ENCODE results near the gene LAD1. TPM values are rescaled to one million over a fixed set of nuclear protein-coding genes. Genes with fewer than 3 reads are reported as not detected.

Gene LAD1
- total RNA-seq, 1 experiment from 2014 or later = 30.1 TPM

DNA sequence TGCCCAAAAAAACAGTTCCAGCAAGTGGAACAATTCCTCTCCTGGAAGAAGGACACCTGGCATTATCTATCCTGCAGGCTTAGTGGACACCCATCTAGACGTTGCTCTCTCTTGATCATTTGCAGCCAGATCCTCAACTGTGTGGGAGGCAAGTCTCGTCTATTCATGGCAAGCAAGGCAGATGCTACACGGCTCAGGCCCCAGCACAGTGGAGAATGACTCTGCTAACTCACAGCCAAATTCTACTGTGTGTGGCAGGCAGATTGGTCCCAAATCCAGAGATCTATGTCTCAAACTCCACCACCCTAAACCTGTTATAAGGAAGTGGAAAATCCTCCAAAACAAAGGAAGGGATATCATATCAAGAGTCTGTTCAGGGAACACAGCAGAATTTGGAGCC lies 28.6 kb downstream of the LAD1 start:
- Histone ChIP-seq H4K20me1 (ENCODE audit: control insufficient read depth, insufficient read depth, insufficient read length) (no peaks in the 10 kb centered on the region), H3K9ac (ENCODE audit: extremely low read depth, insufficient read length, low read length) (no peak overlapping the region), H3K23ac (ENCODE audit: insufficient read length, low read depth, low read length) (no peak overlapping the region), H3K27me3 (ENCODE audit: insufficient read depth, low read length) (no peaks in the 10 kb centered on the region; the same call in 1 of the 2 replicates), H4K8ac (replicated peaks; ENCODE audit: insufficient read length, low read depth, low read length) (no peak overlapping the region), H2AFZ (ENCODE audit: low read length) (no peak overlapping the region), H3K79me2 (ENCODE audit: insufficient read depth, low read length) (no peaks in the 10 kb centered on the region), H3T11ph (ENCODE audit: low read length) (no peak overlapping the region), H2BK5ac (ENCODE audit: insufficient read length, low read length) (no peak overlapping the region), H4K5ac (ENCODE audit: insufficient read length, low read depth, low read length) (no peak overlapping the region), H2AK5ac (ENCODE audit: insufficient read length, low read length) (no peak overlapping the region), H3K9me3 (ENCODE audit: control insufficient read depth, low read depth, low read length) (no peaks in the 10 kb centered on the region), H3K18ac (ENCODE audit: insufficient read length, low read depth, low read length) (no peak overlapping the region), H2BK12ac (ENCODE audit: insufficient read length, low read depth, low read length) (no peak overlapping the region), H3K4ac (ENCODE audit: low read depth, low read length) (no peak overlapping the region), H3K79me1 (ENCODE audit: insufficient read depth, low read depth, low read length, poor library complexity, severe bottlenecking) (no peaks in the 10 kb centered on the region), H2BK15ac (ENCODE audit: low read depth, low read length) (no peak overlapping the region), H3K27ac (ENCODE audit: insufficient read length, low read depth, low read length) (no peak overlapping the region), H3K4me1 (ENCODE audit: insufficient read depth, low read length) (peaks cover 13% of the 10 kb centered on the region; the same call in 1 of the 2 replicates), H4K91ac (ENCODE audit: insufficient read length, low read depth, low read length) (no peak overlapping the region), H3K14ac (ENCODE audit: insufficient read depth, low read length) (no peak overlapping the region), H3K56ac (ENCODE audit: insufficient read length, low read depth, low read length) (no peak overlapping the region), H3K23me2 (ENCODE audit: insufficient read length, low read depth, low read length, poor library complexity, severe bottlenecking) (no peaks in the 10 kb centered on the region), H2BK20ac (ENCODE audit: low read depth, low read length, poor library complexity, severe bottlenecking) (no peak overlapping the region), H3K4me2 (ENCODE audit: insufficient read depth, insufficient read length, low read length) (no peak overlapping the region), H2BK120ac (ENCODE audit: low read depth, low read length, poor library complexity, severe bottlenecking) (no peak overlapping the region)
- DNase-seq = no peak
- Mint-ChIP-seq H3K27me3 (ENCODE audit: low read depth) (peaks cover 19% of the 10 kb centered on the region), H3K36me3 (ENCODE audit: insufficient read depth in 1 of 3, low read depth in 3 of 3) (no peaks in the 10 kb centered on the region), H3K4me3 (no peak overlapping the region), H3K9me3 (no peaks in the 10 kb centered on the region), H3K27ac (no peak overlapping the region), H3K4me1 (peaks cover 40 to 41% of the 10 kb centered on the region in 2 experiments)
- TF ChIP-seq, protein P1, sequence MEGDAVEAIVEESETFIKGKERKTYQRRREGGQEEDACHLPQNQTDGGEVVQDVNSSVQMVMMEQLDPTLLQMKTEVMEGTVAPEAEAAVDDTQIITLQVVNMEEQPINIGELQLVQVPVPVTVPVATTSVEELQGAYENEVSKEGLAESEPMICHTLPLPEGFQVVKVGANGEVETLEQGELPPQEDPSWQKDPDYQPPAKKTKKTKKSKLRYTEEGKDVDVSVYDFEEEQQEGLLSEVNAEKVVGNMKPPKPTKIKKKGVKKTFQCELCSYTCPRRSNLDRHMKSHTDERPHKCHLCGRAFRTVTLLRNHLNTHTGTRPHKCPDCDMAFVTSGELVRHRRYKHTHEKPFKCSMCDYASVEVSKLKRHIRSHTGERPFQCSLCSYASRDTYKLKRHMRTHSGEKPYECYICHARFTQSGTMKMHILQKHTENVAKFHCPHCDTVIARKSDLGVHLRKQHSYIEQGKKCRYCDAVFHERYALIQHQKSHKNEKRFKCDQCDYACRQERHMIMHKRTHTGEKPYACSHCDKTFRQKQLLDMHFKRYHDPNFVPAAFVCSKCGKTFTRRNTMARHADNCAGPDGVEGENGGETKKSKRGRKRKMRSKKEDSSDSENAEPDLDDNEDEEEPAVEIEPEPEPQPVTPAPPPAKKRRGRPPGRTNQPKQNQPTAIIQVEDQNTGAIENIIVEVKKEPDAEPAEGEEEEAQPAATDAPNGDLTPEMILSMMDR (conservative IDR thresholded peaks at IDR 0.05) = no peak
- no CpG with 5 or more reads among the region's 3 CpGs for WGBS (ENCODE audit: extremely low coverage, insufficient read length, low lambda C conversion rate)
